ENCODE results near the gene ARHGEF26. TPM values are rescaled to one million over a fixed set of nuclear protein-coding genes. Genes with fewer than 3 reads are reported as not detected.

Gene ARHGEF26
- total and polyA plus RNA-seq, 2 experiments from 2014 or later, result 9.4 to 16.9 TPM

DNA sequence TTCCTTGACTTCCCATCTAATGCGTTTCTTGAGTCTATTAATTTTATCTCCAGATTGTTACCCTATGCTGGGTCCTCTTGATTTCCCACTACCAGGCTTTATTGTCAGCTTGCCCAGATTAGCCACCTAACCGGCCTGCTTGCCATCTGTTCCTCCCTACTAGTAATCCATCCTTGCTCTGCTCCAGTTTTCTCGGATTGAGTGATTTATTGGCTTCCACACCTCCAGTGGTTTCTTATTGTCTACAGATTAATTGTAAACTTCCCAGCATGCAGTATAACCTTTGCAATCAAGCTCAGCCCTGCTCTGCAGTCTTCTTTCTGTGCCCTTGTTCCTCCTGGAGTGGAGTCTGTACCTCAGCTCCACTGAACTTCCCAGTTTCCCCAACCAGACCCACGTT, 63.4 kb downstream of the ARHGEF26 start:
- no peaks in the 10 kb centered on the region; the same call in 2 of the 3 replicates for H3K36me3 Mint-ChIP-seq (ENCODE audit: low read depth)
- Histone ChIP-seq H3K27me3 (ENCODE audit: insufficient read depth) (no peaks in the 10 kb centered on the region), H3F3A (replicated peaks; ENCODE audit: low read depth) (no peaks in the 10 kb centered on the region), H3K4me2 (no peak overlapping the region), H3K27ac (ENCODE audit: low read depth) (no peak overlapping the region), H3K79me2 (replicated peaks; ENCODE audit: insufficient read depth) (no peaks in the 10 kb centered on the region), H3K4me3 (no peak overlapping the region), H2AFZ (no peak overlapping the region), H3K36me3 (ENCODE audit: insufficient read depth) (no peaks in the 10 kb centered on the region), H3K4me1 (ENCODE audit: insufficient read depth) (no peaks in the 10 kb centered on the region), H4K20me1 (replicated peaks; ENCODE audit: insufficient read depth) (no peaks in the 10 kb centered on the region), H3K9me2 (ENCODE audit: insufficient read depth) (no peaks in the 10 kb centered on the region)
- H3K4me1 Mint-ChIP-seq, result peaks cover 9% of the 10 kb centered on the region; the same call in 2 of the 3 replicates
- no peak overlapping the region; the same call in 1 of the 2 replicates for H3K27ac Mint-ChIP-seq
- ATAC-seq (no peak), DNase-seq (ENCODE audit: low spot score) (no peak)
- no peak for TF ChIP-seq ZNF114 (CRISPR knock-in tag; IDR thresholded peaks at IDR 0.05)
- H3K9me3 Mint-ChIP-seq, result no peaks in the 10 kb centered on the region
- no peak overlapping the region for H3K4me3 Mint-ChIP-seq
- peaks cover 2% of the 10 kb centered on the region for H3K27me3 Mint-ChIP-seq (ENCODE audit: insufficient read depth, low read depth, poor library complexity)

GRCh38 chr3:154188437-154188836, 67.2 kb downstream of the ARHGEF26 start:
- no peaks in the 10 kb centered on the region; the same call in 2 of the 3 replicates for H3K36me3 Mint-ChIP-seq (ENCODE audit: low read depth)
- Histone ChIP-seq H3K4me2 (no peak overlapping the region), H3K79me2 (replicated peaks; ENCODE audit: insufficient read depth) (no peaks in the 10 kb centered on the region), H3K27me3 (ENCODE audit: insufficient read depth) (no peaks in the 10 kb centered on the region), H4K20me1 (replicated peaks; ENCODE audit: insufficient read depth) (no peaks in the 10 kb centered on the region), H3K36me3 (ENCODE audit: insufficient read depth) (no peaks in the 10 kb centered on the region), H3K9me2 (ENCODE audit: insufficient read depth) (no peaks in the 10 kb centered on the region), H3K27ac (ENCODE audit: low read depth) (no peak overlapping the region), H3K4me1 (ENCODE audit: insufficient read depth) (no peaks in the 10 kb centered on the region), H3F3A (replicated peaks; ENCODE audit: low read depth) (no peaks in the 10 kb centered on the region), H2AFZ (no peak overlapping the region), H3K4me3 (no peak overlapping the region)
- peaks cover 2% of the 10 kb centered on the region for H3K27me3 Mint-ChIP-seq (ENCODE audit: insufficient read depth, low read depth, poor library complexity)
- no peak for ATAC-seq
- H3K4me1 Mint-ChIP-seq, result peaks cover 3% of the 10 kb centered on the region; the same call in 2 of the 3 replicates
- no peak for DNase-seq (ENCODE audit: low spot score)
- no peak overlapping the region for H3K27ac Mint-ChIP-seq
- H3K4me3 Mint-ChIP-seq, result no peak overlapping the region
- no peaks in the 10 kb centered on the region for H3K9me3 Mint-ChIP-seq
- TF ChIP-seq JUNB (IDR thresholded peaks at IDR 0.05; ENCODE audit: unreplicated experiment) (no peak), EZH2phosphoT487 (IDR thresholded peaks at IDR 0.05; ENCODE audit: unreplicated experiment) (no peak), CREB1 (CRISPR knock-in tag; IDR thresholded peaks at IDR 0.05; ENCODE audit: low read depth) (no peak), NANOG (IDR thresholded peaks at IDR 0.05; ENCODE audit: borderline replicate concordance) (no peak), STAT1 (IDR thresholded peaks at IDR 0.05; ENCODE audit: unreplicated experiment) (no peak), POLR2AphosphoS5 (IDR thresholded peaks at IDR 0.05; ENCODE audit: low read depth) (no peak), ZNF331 (CRISPR knock-in tag; IDR thresholded peaks at IDR 0.05; ENCODE audit: low read depth) (no peak), REST (IDR thresholded peaks at IDR 0.05; ENCODE audit: unreplicated experiment) (no peak), ZNF462 (CRISPR knock-in tag; IDR thresholded peaks at IDR 0.05) (no peak), ZNF114 (CRISPR knock-in tag; IDR thresholded peaks at IDR 0.05) (no peak), EZH2 (IDR thresholded peaks at IDR 0.05; ENCODE audit: low read depth, unreplicated experiment) (no peak)
- TF ChIP-seq, protein P1, sequence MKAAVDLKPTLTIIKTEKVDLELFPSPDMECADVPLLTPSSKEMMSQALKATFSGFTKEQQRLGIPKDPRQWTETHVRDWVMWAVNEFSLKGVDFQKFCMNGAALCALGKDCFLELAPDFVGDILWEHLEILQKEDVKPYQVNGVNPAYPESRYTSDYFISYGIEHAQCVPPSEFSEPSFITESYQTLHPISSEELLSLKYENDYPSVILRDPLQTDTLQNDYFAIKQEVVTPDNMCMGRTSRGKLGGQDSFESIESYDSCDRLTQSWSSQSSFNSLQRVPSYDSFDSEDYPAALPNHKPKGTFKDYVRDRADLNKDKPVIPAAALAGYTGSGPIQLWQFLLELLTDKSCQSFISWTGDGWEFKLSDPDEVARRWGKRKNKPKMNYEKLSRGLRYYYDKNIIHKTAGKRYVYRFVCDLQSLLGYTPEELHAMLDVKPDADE (IDR thresholded peaks at IDR 0.05), result no peak

Data from GM23338 (cell line).